Measurements from ENCODE around the gene RGPD5. TPM values are rescaled to one million over a fixed set of nuclear protein-coding genes. Genes with fewer than 3 reads are reported as not detected.
"Not testable (repeated sequence)": the region's sequence is repeated elsewhere in the genome, so short reads cannot be mapped to it uniquely, and the experiment has no call there.

The RGPD5 gene
- total RNA-seq, 1 donor from 2014 or later = 25.9 TPM

GRCh38 chr2:109791530-109792279, 2.4 kb upstream of the RGPD5 start:
- H3K4me3 Mint-ChIP-seq (ENCODE audit: low read depth); DNase-seq (ENCODE audit: low spot score); H3K27ac Mint-ChIP-seq; H3K36me3 Mint-ChIP-seq (ENCODE audit: low read depth); H3K4me1 Mint-ChIP-seq (ENCODE audit: low read depth); H3K9me3 Mint-ChIP-seq; H3K27me3 Mint-ChIP-seq (ENCODE audit: low read depth); intact Hi-C loops (cut with micrococcal nuclease): not testable (repeated sequence)

DNA sequence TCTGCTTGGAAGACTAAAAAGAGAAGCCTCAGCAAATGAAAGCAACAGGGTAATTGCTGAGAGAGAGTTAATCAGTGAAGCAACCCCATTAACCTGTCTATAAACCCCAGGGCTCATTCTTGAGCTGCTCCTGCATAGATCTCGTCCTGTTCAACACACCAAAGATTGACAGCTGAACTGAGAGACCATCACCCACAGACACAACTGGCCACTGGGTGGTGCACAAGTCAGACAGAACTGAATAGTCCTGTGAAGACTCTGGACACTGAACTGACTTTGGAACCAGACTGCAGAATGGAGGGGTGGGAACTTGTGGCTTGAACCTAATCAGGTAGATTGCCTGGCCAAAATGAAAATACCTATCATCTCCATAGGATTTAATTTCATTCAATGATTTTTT, 1.4 kb upstream of the RGPD5 start:
- H3K36me3 Mint-ChIP-seq (ENCODE audit: low read depth); H3K4me3 Mint-ChIP-seq (ENCODE audit: low read depth); intact Hi-C loops (cut with micrococcal nuclease); H3K4me1 Mint-ChIP-seq (ENCODE audit: low read depth); DNase-seq (ENCODE audit: low spot score); H3K27ac Mint-ChIP-seq; H3K27me3 Mint-ChIP-seq (ENCODE audit: low read depth); H3K9me3 Mint-ChIP-seq: not testable (repeated sequence)

- H3K9me3 Mint-ChIP-seq; H3K36me3 Mint-ChIP-seq (ENCODE audit: low read depth); intact Hi-C loops (cut with micrococcal nuclease); H3K4me1 Mint-ChIP-seq (ENCODE audit: low read depth); H3K27me3 Mint-ChIP-seq (ENCODE audit: low read depth); H3K27ac Mint-ChIP-seq; DNase-seq (ENCODE audit: low spot score); H3K4me3 Mint-ChIP-seq (ENCODE audit: low read depth): not testable (repeated sequence)
Observed at GRCh38 chr2:109871129-109871751, 77.1 kb downstream of the RGPD5 start.

DNA sequence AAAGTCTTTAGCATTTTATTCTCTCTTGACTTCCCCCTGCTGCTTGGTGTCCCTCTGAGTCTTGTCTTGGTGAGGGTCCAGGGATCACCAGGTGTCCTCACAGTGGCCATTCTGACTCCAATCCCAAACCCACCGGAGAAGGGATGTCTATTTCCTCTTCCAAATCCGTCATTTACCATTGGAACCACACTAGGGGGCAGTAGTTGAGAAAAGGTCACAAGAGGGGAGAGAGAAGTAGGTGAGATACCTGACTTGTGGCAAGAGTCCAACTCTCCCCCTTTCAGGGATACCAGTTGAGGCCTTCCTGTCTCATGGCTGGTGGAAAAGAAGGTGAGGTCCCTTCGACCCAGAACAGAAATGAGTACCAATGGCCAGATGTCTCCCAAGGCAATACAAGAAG, 82.5 kb downstream of the RGPD5 start:
- H3K4me1 Mint-ChIP-seq (ENCODE audit: low read depth); H3K4me3 Mint-ChIP-seq (ENCODE audit: low read depth); H3K27ac Mint-ChIP-seq; H3K9me3 Mint-ChIP-seq; intact Hi-C loops (cut with micrococcal nuclease); H3K36me3 Mint-ChIP-seq (ENCODE audit: low read depth); H3K27me3 Mint-ChIP-seq (ENCODE audit: low read depth); DNase-seq (ENCODE audit: low spot score): not testable (repeated sequence)

DNA sequence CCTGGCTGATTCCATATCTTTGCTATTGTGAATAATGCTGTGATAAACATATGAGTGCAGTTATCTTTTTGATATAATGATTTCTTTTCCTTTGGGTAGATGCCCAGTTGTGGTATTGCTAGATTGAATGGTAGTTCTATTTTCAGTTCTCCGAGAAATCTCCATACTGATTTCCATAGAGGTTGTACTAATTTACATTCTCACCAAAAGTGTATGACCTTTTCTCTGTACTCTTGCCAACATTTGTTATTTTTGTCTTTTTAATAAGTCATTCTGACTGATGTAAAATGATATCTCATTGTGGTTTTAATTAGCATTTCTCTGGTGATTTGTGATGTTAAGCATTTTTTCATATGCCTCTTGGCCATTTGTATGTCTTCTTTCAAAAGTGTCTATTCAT, 88.0 kb downstream of the RGPD5 start:
- DNase-seq (ENCODE audit: low spot score); H3K9me3 Mint-ChIP-seq; H3K27me3 Mint-ChIP-seq (ENCODE audit: low read depth); intact Hi-C loops (cut with micrococcal nuclease); H3K4me1 Mint-ChIP-seq (ENCODE audit: low read depth); H3K27ac Mint-ChIP-seq; H3K36me3 Mint-ChIP-seq (ENCODE audit: low read depth); H3K4me3 Mint-ChIP-seq (ENCODE audit: low read depth): not testable (repeated sequence)

DNA sequence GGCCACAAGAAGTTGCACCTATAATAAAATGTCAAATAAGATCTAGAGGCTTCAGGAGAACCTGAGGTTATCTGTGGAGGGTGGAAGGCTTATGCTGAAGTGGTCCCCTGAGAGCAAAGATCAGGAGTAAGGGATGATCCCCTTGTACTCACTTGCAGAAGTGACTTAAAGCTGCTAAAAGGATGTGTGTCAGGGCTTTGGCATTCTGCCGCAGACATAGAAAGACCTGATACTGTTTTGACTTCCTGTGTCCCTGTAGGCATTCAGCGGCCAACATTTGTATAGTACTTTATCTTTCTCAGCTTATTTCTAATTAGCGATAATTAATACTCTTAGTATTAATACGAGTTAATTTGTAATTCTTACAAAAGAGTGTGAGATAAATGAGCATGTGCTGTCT, 94.3 kb downstream of the RGPD5 start:
- DNase-seq (ENCODE audit: low spot score); H3K36me3 Mint-ChIP-seq (ENCODE audit: low read depth); H3K27ac Mint-ChIP-seq; H3K4me1 Mint-ChIP-seq (ENCODE audit: low read depth); H3K4me3 Mint-ChIP-seq (ENCODE audit: low read depth); intact Hi-C loops (cut with micrococcal nuclease); H3K27me3 Mint-ChIP-seq (ENCODE audit: low read depth); H3K9me3 Mint-ChIP-seq: not testable (repeated sequence)

DNA sequence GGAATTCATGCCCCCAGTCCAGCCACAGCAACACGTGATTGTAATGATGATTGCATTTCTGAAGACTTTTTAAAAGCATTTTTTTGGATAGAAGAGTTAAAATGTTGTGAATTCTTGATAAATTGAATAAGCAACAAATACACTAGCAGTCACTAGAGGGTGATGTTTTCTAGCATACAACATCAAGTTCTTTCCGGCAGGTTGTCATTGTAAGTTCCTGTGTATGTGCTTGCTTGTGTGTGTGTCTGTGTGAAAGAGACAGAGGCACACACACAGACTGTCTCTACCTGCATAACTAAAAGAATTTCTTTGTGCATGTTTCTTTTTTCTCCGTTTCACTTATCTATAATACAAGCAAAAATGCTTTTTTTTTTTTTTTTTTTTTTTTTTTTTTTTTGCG, 95.8 kb downstream of the RGPD5 start:
- intact Hi-C loops (cut with micrococcal nuclease); H3K4me1 Mint-ChIP-seq (ENCODE audit: low read depth); H3K9me3 Mint-ChIP-seq; H3K27me3 Mint-ChIP-seq (ENCODE audit: low read depth); H3K27ac Mint-ChIP-seq; DNase-seq (ENCODE audit: low spot score); H3K36me3 Mint-ChIP-seq (ENCODE audit: low read depth); H3K4me3 Mint-ChIP-seq (ENCODE audit: low read depth): not testable (repeated sequence)

- H3K9me3 Mint-ChIP-seq; intact Hi-C loops (cut with micrococcal nuclease); H3K36me3 Mint-ChIP-seq (ENCODE audit: low read depth); H3K27me3 Mint-ChIP-seq (ENCODE audit: low read depth); DNase-seq (ENCODE audit: low spot score); H3K4me1 Mint-ChIP-seq (ENCODE audit: low read depth); H3K27ac Mint-ChIP-seq; H3K4me3 Mint-ChIP-seq (ENCODE audit: low read depth): not testable (repeated sequence)
Observed at GRCh38 chr2:109891024-109891423, 96.9 kb downstream of the RGPD5 start.

- intact Hi-C loops (cut with micrococcal nuclease); H3K4me3 Mint-ChIP-seq (ENCODE audit: low read depth); H3K27me3 Mint-ChIP-seq (ENCODE audit: low read depth); H3K36me3 Mint-ChIP-seq (ENCODE audit: low read depth); DNase-seq (ENCODE audit: low spot score); H3K27ac Mint-ChIP-seq; H3K9me3 Mint-ChIP-seq; H3K4me1 Mint-ChIP-seq (ENCODE audit: low read depth): not testable (repeated sequence)
Observed at GRCh38 chr2:109893736-109894135, 99.6 kb downstream of the RGPD5 start.

- intact Hi-C loops (cut with micrococcal nuclease); H3K4me1 Mint-ChIP-seq (ENCODE audit: low read depth); DNase-seq (ENCODE audit: low spot score); H3K4me3 Mint-ChIP-seq (ENCODE audit: low read depth); H3K27ac Mint-ChIP-seq; H3K27me3 Mint-ChIP-seq (ENCODE audit: low read depth); H3K36me3 Mint-ChIP-seq (ENCODE audit: low read depth); H3K9me3 Mint-ChIP-seq: not testable (repeated sequence)
Observed at GRCh38 chr2:109894141-109894540, 100.0 kb downstream of the RGPD5 start.

DNA sequence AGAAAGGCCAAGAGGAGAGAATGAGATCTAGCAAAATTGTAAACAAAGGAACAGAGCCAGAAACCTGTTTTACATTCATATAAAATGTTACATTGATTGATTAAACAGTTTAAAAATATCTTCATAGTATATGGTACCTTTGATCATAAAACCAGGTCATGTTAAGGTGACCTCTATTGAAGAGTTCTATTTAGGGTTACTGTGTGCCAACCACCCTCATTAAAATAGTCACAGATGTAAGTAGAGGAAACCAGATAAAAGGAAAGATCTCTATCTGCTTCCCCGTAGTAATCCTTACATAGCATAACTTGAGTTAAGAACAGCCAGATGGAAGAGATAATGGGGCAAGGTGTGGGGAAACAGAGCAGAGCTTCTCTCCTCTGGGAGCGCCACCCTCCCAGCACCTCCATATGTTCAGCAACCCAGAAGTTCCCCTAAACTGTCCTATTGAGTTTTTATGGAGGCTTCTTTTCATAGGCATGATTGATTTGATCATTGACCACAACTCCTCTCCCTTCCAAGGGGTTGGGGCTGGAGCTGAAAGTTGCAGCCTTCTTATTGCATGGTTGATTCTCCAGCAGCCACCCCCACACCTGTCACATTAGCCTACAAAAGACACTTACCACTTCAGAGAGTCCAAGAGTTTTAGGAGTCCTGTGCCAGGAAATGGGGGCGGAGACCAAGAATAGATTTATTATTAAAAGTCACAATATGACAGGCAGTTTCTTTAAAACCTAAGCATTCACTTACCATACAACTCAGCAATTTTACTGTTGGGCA, 101.2 kb downstream of the RGPD5 start:
- H3K27me3 Mint-ChIP-seq (ENCODE audit: low read depth); DNase-seq (ENCODE audit: low spot score); H3K4me3 Mint-ChIP-seq (ENCODE audit: low read depth); H3K9me3 Mint-ChIP-seq; H3K27ac Mint-ChIP-seq; H3K36me3 Mint-ChIP-seq (ENCODE audit: low read depth); H3K4me1 Mint-ChIP-seq (ENCODE audit: low read depth); intact Hi-C loops (cut with micrococcal nuclease): not testable (repeated sequence)

- H3K9me3 Mint-ChIP-seq; H3K4me1 Mint-ChIP-seq (ENCODE audit: low read depth); H3K4me3 Mint-ChIP-seq (ENCODE audit: low read depth); intact Hi-C loops (cut with micrococcal nuclease); DNase-seq (ENCODE audit: low spot score); H3K36me3 Mint-ChIP-seq (ENCODE audit: low read depth); H3K27ac Mint-ChIP-seq; H3K27me3 Mint-ChIP-seq (ENCODE audit: low read depth): not testable (repeated sequence)
Observed at GRCh38 chr2:109896212-109896611, 102.1 kb downstream of the RGPD5 start.

GRCh38 chr2:109897769-109898461, 103.8 kb downstream of the RGPD5 start:
- H3K9me3 Mint-ChIP-seq; H3K4me1 Mint-ChIP-seq (ENCODE audit: low read depth); H3K4me3 Mint-ChIP-seq (ENCODE audit: low read depth); H3K36me3 Mint-ChIP-seq (ENCODE audit: low read depth); intact Hi-C loops (cut with micrococcal nuclease); H3K27me3 Mint-ChIP-seq (ENCODE audit: low read depth); DNase-seq (ENCODE audit: low spot score); H3K27ac Mint-ChIP-seq: not testable (repeated sequence)

All from activated T-helper 2 cell treated with anti-CD3 and anti-CD28 coated beads, Interferon-gamma antibody, Interleukin-2, Interleukin-4, amounts not matched to agents 10 μg/mL and 5 μg/mL and 100 μg/mL, durations not matched to agents 14 hours and 24 hours and 36 hours (primary cell).